ENCODE data around the gene PLEKHF1. TPM values are rescaled to one million over a fixed set of nuclear protein-coding genes. Genes with fewer than 3 reads are reported as not detected.
A peak's percentile ranks its signal among the peaks of the same experiment; 100 is the strongest.

Gene PLEKHF1
- total RNA-seq, 1 donor from 2014 or later, result 27.8 TPM

- no peak overlapping the region for H3K4me3 ChIP-seq
- no peak for DNase-seq
- peak overlapping the region; percentile 98 for H3K27ac ChIP-seq (replicated peaks)
- peaks cover 29% of the 10 kb centered on the region for H3K36me3 ChIP-seq
- no peaks in the 10 kb centered on the region for H3K9me3 ChIP-seq (replicated peaks)
- no peaks in the 10 kb centered on the region for H3K27me3 ChIP-seq (ENCODE audit: low read depth)
- TF ChIP-seq CTCF (IDR thresholded peaks at IDR 0.05; ENCODE audit: borderline replicate concordance), result no peak
- H3K4me1 ChIP-seq, result peaks cover 98% of the 10 kb centered on the region
- intact Hi-C loops (cut with micrococcal nuclease), result no loop called here
Measured at GRCh38 chr19:29675650-29676186, 10.5 kb downstream of the PLEKHF1 start.

- H3K36me3 ChIP-seq, result peaks cover 29% of the 10 kb centered on the region
- TF ChIP-seq CTCF (IDR thresholded peaks at IDR 0.05; ENCODE audit: borderline replicate concordance), result no peak
- DNase-seq, result peak; percentile 76
Measured at GRCh38 chr19:29676586-29676985, 11.3 kb downstream of the PLEKHF1 start.

GRCh38 chr19:29677001-29677817, 11.9 kb downstream of the PLEKHF1 start:
- Histone ChIP-seq H3K4me3 (peak overlapping the region; percentile 22), H3K4me1 (peaks cover 98% of the 10 kb centered on the region), H3K9me3 (replicated peaks) (no peaks in the 10 kb centered on the region), H3K27me3 (ENCODE audit: low read depth) (no peaks in the 10 kb centered on the region), H3K27ac (replicated peaks) (peak overlapping the region; percentile 98), H3K36me3 (peaks cover 29% of the 10 kb centered on the region)
- DNase-seq, result no peak
- intact Hi-C loops (cut with micrococcal nuclease), result no loop called here
- no peak for TF ChIP-seq CTCF (IDR thresholded peaks at IDR 0.05; ENCODE audit: borderline replicate concordance)

More at GRCh38 chr19:29676586-29676985, 11.3 kb downstream of the PLEKHF1 start:
- intact Hi-C loops (cut with micrococcal nuclease), result no loop called here
- H3K4me3 ChIP-seq, result peak overlapping the region; percentile 22
- peaks cover 98% of the 10 kb centered on the region for H3K4me1 ChIP-seq
- no peaks in the 10 kb centered on the region for H3K9me3 ChIP-seq (replicated peaks)
- peak overlapping the region; percentile 98 for H3K27ac ChIP-seq (replicated peaks)
- no peaks in the 10 kb centered on the region for H3K27me3 ChIP-seq (ENCODE audit: low read depth)

- DNase-seq, result peak; percentile 86
- no peaks in the 10 kb centered on the region for H3K27me3 ChIP-seq (ENCODE audit: low read depth)
- H3K4me3 ChIP-seq, result peak overlapping the region; percentile 15
- TF ChIP-seq CTCF (IDR thresholded peaks at IDR 0.05; ENCODE audit: borderline replicate concordance), result no peak
- peaks cover 90% of the 10 kb centered on the region for H3K4me1 ChIP-seq
- H3K9me3 ChIP-seq (replicated peaks), result no peaks in the 10 kb centered on the region
- H3K36me3 ChIP-seq, result peaks cover 27% of the 10 kb centered on the region
- intact Hi-C loops (cut with micrococcal nuclease), result no loop called here
- peak overlapping the region; percentile 98 for H3K27ac ChIP-seq (replicated peaks)
Measured at GRCh38 chr19:29678484-29679106, 13.3 kb downstream of the PLEKHF1 start.

GRCh38 chr19:29679598-29680210, 14.4 kb downstream of the PLEKHF1 start:
- H3K36me3 ChIP-seq, result peaks cover 16% of the 10 kb centered on the region
- H3K27ac ChIP-seq (replicated peaks), result peak overlapping the region; percentile 98
- TF ChIP-seq CTCF (IDR thresholded peaks at IDR 0.05; ENCODE audit: borderline replicate concordance), result no peak
- DNase-seq, result no peak
- no peak overlapping the region for H3K4me3 ChIP-seq
- H3K4me1 ChIP-seq, result peaks cover 81% of the 10 kb centered on the region
- H3K9me3 ChIP-seq (replicated peaks), result no peaks in the 10 kb centered on the region
- H3K27me3 ChIP-seq (ENCODE audit: low read depth), result no peaks in the 10 kb centered on the region
- intact Hi-C loops (cut with micrococcal nuclease), result no loop called here

Data from left ventricle myocardium inferior (tissue), 1 donor.